ENCODE data around the gene WIZ.

DNA sequence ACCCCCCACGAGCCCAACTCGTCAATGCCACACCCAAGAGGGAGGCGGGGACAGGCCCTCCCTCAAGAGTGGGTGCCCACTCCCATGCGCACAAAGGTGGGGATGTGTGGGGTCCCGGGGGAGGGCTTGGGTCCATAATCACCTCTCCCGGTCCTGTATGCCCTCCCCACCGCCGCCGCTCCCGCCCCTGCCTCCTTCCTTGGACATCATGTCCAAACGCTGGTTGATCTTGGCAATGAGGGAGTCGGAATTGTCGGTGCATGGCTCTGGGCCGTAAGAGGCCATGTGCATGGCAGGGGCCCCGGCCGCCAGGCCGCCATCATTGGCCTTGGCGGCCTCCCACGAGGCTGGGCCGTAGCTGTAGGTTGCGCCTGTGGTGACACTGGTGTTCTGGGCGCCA is 76.1 kb downstream of the WIZ start:
- TF ChIP-seq EP300 (IDR thresholded peaks at IDR 0.05; ENCODE audit: borderline replicate concordance) (no peak), FOXM1 (IDR thresholded peaks at IDR 0.05; ENCODE audit: borderline replicate concordance, low read depth) (no peak), CEBPB (IDR thresholded peaks at IDR 0.05) (no peak), NFIC (IDR thresholded peaks at IDR 0.05) (no peak), YY1 (IDR thresholded peaks at IDR 0.05; ENCODE audit: low read depth) (no peak), MAX (IDR thresholded peaks at IDR 0.05) (no peak), RAD21 (IDR thresholded peaks at IDR 0.05; ENCODE audit: low read depth) (no peak)
- TF ChIP-seq, protein P1, sequence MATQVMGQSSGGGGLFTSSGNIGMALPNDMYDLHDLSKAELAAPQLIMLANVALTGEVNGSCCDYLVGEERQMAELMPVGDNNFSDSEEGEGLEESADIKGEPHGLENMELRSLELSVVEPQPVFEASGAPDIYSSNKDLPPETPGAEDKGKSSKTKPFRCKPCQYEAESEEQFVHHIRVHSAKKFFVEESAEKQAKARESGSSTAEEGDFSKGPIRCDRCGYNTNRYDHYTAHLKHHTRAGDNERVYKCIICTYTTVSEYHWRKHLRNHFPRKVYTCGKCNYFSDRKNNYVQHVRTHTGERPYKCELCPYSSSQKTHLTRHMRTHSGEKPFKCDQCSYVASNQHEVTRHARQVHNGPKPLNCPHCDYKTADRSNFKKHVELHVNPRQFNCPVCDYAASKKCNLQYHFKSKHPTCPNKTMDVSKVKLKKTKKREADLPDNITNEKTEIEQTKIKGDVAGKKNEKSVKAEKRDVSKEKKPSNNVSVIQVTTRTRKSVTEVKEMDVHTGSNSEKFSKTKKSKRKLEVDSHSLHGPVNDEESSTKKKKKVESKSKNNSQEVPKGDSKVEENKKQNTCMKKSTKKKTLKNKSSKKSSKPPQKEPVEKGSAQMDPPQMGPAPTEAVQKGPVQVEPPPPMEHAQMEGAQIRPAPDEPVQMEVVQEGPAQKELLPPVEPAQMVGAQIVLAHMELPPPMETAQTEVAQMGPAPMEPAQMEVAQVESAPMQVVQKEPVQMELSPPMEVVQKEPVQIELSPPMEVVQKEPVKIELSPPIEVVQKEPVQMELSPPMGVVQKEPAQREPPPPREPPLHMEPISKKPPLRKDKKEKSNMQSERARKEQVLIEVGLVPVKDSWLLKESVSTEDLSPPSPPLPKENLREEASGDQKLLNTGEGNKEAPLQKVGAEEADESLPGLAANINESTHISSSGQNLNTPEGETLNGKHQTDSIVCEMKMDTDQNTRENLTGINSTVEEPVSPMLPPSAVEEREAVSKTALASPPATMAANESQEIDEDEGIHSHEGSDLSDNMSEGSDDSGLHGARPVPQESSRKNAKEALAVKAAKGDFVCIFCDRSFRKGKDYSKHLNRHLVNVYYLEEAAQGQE (IDR thresholded peaks at IDR 0.05; ENCODE audit: low read depth): no peak
